Esophagus (tissue), 2 donors: ENCODE data around the gene SEMA4D. TPM values are rescaled to one million over a fixed set of nuclear protein-coding genes. Genes with fewer than 3 reads are reported as not detected.
"Not testable (repeated sequence)": the region's sequence is repeated elsewhere in the genome, so short reads cannot be mapped to it uniquely, and the experiment has no call there.

ENCODE experiments used
- H3K27ac ChIP-seq, 2 donors: one replicate each; pipeline ENCODE4 v1.5.1; 2013; ENCODE audit warnings: low read depth in 2 of 2, mild to moderate bottlenecking in 2 of 2, inconsistent platforms in 1 of 2, low read length in 1 of 2, moderate library complexity in 1 of 2
- H3K27me3 ChIP-seq, 2 donors: one replicate each; pipeline ENCODE4 v1.6.1; 2013; ENCODE audit warnings: low read length in 2 of 2, control low read depth in 1 of 2, mild to moderate bottlenecking in 1 of 2; ENCODE audit not compliant: insufficient read depth in 2 of 2, control insufficient read depth in 1 of 2
- H3K36me3 ChIP-seq, 2 donors: one replicate each; pipeline ENCODE4 v1.6.1; 2013; ENCODE audit warnings: low read length in 1 of 2; ENCODE audit not compliant: control insufficient read depth in 2 of 2, insufficient read depth in 2 of 2
- H3K4me1 ChIP-seq, 2 donors: one replicate each; pipeline ENCODE4 v1.6.1; 2013; ENCODE audit warnings: low read length in 1 of 2; ENCODE audit not compliant: control insufficient read depth in 2 of 2, insufficient read depth in 2 of 2
- H3K4me3 ChIP-seq, 2 donors: one replicate each; pipeline ENCODE4 v1.5.1; 2013; ENCODE audit warnings: low read length in 2 of 2, mild to moderate bottlenecking in 2 of 2, low read depth in 1 of 2, moderate library complexity in 1 of 2
- H3K9me3 ChIP-seq, 2 donors: one replicate each; pipeline ENCODE4 v1.6.1; 2013; ENCODE audit warnings: mild to moderate bottlenecking in 2 of 2, low read depth in 1 of 2, low read length in 1 of 2, moderate library complexity in 1 of 2; ENCODE audit not compliant: control insufficient read depth in 2 of 2, insufficient read depth in 1 of 2
- WGBS, 2 donors: extraction: QIAGEN DNeasy Blood & Tissue Kit; methylation state at CpG; one replicate each; pipeline ENCODE4 v1.1.7; 2013; 5-methylcytosine and 5-hydroxymethylcytosine counted together
- polyA plus RNA-seq, 2 donors: library from polyadenylated mRNA; stranded (reverse); fragments of 200-250 nt; gene quantifications; one replicate each; pipeline ENCODE4 v1.2.3, GENCODE V29; 2013
- donor health status: healthy with polysubstance abuse.
- donor health status: Bipolar disorder and iron deficiency.

SEMA4D gene
- polyA plus RNA-seq, 2 donors: 17.1 to 33.4 TPM

DNA sequence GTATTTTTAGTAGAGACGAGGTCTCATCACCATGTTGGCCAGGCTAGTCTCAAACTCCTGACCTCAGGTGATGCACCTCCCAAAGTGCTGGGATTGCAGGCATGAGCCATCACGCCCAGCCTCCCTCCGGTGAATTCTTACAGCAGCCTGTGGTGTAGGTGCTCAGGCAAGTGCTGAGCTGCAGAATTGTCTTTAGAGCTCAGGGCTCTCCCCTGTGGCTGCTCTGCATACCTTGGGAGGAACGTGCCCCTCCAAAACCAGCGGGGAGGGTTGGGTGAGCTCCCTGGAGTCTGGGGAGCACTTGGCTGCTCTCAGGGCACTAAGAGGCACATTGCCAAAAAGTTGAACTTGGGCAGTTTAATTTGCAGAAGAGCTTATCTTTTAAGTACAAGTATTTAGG, 150.3 kb downstream of the SEMA4D start:
- Histone ChIP-seq H3K27ac (no peak overlapping the region), H3K36me3 (peaks cover 42 to 57% of the 10 kb centered on the region in 2 donors), H3K9me3 (no peaks in the 10 kb centered on the region), H3K4me1 (no peaks in the 10 kb centered on the region), H3K4me3 (no peak overlapping the region), H3K27me3 (no peaks in the 10 kb centered on the region)
- WGBS, 2 donors: 73 to 85% methylated on average over 5 of the region's 5 CpGs

DNA sequence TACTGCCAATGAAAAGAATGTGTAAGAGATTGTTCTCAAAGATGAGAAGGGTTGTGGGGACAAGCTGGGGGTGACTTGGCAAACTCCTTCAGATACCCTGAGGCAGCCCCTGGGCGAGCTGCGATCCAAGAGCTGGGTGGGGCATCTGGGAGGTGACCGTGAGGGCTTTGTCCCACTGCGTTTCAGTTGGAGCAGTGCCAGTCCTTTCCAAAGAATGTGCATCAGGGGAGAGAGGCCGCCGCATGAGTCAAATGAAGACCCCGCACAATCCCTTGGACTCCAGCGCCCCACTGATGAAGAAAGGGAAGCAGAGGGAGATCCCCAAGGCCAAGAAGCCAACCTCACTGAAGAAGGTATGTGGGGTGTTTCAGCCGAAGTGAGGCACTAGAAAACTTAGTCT, 151.2 kb downstream of the SEMA4D start:
- H3K27me3 ChIP-seq: no peaks in the 10 kb centered on the region

DNA sequence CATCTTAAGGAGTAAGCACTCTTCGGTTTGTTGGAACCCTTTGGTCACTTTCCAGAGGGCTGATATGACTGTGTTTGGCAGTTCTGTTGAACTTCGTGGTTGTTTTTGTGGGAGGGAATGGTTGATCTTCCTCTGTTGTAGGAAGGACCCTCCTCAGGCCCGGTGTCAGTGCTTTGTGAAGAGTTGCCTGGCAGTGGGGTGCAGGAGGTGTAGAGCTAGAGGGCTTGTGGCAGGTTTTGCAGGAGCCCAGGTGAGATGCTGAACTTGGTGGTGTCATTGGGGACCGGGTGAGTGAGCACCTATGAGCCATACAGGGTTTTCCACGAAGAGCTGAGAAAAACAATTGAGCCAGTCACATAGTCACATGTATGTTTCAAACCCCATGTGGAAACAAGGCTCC, 152.4 kb downstream of the SEMA4D start:
- H3K9me3 ChIP-seq: no peaks in the 10 kb centered on the region
- no peaks in the 10 kb centered on the region for H3K4me1 ChIP-seq
- no peak overlapping the region for H3K4me3 ChIP-seq
- 97 to 98% methylated on average over 5 of the region's 5 CpGs for WGBS, 2 donors
- no peaks in the 10 kb centered on the region for H3K27me3 ChIP-seq
- H3K27ac ChIP-seq: no peak overlapping the region
- peaks cover 26 to 48% of the 10 kb centered on the region in 2 donors for H3K36me3 ChIP-seq

More for the DNA sequence above, 151.2 kb downstream of the SEMA4D start:
- no peaks in the 10 kb centered on the region for H3K9me3 ChIP-seq
- 78 to 81% methylated on average over 9 of the region's 9 CpGs for WGBS, 2 donors
- H3K4me1 ChIP-seq: no peaks in the 10 kb centered on the region
- no peak overlapping the region for H3K27ac ChIP-seq
- H3K4me3 ChIP-seq: no peak overlapping the region
- peaks cover 38 to 58% of the 10 kb centered on the region in 2 donors for H3K36me3 ChIP-seq

DNA sequence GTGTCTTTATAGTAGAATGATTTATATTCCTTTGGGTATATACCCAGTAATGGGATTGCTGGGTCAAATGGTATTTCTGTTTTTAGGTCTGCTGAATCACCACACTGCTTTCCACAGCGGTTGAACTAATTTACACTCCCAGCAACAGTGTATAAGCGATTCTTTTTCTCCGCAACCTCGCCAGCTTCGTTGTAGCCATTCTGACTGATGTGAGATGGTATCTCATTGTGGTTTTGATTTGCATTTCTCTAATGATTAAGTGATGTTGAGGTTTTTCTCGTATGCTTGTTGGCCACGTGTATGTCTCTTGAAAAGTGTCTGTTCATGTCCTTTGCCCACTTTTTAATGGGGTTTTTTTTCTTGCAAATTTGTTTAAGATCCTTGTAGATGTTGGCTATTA, 154.1 kb downstream of the SEMA4D start:
- WGBS, 2 donors: 89 to 91% methylated on average over 7 of the region's 7 CpGs
- H3K4me1 ChIP-seq, H3K27ac ChIP-seq, H3K9me3 ChIP-seq, H3K4me3 ChIP-seq, H3K27me3 ChIP-seq: not testable (repeated sequence)
- H3K36me3 ChIP-seq: peaks cover 22 to 39% of the 10 kb centered on the region in 2 donors

DNA sequence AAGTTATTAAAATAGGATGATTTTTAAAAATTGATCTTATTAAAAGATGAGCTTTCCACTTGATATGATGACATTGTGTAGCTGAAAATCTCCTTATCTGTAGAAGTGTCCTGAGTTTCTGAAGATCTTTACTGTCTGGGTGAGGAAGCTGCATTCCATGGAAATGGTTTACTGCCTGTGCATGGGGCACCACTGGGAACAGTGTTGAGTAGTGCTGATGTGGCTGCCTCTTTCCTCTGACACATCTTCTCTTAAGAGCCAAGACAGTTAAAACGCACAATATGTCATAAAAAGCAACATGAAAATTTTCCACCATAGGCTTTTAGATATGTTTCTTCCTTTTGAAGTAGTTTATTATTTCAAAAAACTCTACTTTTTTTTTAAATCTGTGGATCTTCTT, 155.0 kb downstream of the SEMA4D start:
- no peaks in the 10 kb centered on the region for H3K9me3 ChIP-seq
- no peaks in the 10 kb centered on the region for H3K4me1 ChIP-seq
- H3K36me3 ChIP-seq: peaks cover 19 to 32% of the 10 kb centered on the region in 2 donors
- H3K4me3 ChIP-seq: no peak overlapping the region
- H3K27me3 ChIP-seq: no peaks in the 10 kb centered on the region
- no peak overlapping the region for H3K27ac ChIP-seq
- WGBS, 2 donors: 100% methylated on average over 1 of the region's 1 CpG

DNA sequence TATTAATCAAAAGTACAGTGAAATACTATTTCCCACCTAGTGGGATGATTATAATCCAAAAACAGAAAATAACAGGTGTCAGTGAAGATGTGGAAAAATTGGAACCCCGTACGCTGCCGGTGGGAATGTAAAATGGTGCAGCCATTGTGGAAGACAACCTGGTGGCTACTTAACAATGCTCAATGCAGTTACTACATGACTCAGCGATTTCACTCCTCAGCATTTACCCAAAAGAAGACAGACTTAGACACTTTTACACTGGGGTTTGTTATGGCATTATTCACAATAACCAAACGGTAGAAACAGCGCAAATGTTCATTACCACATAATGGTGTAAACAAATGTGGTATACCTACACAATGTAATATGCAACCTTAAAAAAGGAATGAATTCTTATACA, 155.7 kb downstream of the SEMA4D start:
- Histone ChIP-seq H3K9me3 (no peaks in the 10 kb centered on the region), H3K27ac (no peak overlapping the region), H3K4me1 (no peaks in the 10 kb centered on the region), H3K4me3 (no peak overlapping the region), H3K27me3 (no peaks in the 10 kb centered on the region), H3K36me3 (peaks cover 18 to 32% of the 10 kb centered on the region in 2 donors)
- WGBS, 2 donors: 96 to 97% methylated on average over 6 of the region's 6 CpGs

DNA sequence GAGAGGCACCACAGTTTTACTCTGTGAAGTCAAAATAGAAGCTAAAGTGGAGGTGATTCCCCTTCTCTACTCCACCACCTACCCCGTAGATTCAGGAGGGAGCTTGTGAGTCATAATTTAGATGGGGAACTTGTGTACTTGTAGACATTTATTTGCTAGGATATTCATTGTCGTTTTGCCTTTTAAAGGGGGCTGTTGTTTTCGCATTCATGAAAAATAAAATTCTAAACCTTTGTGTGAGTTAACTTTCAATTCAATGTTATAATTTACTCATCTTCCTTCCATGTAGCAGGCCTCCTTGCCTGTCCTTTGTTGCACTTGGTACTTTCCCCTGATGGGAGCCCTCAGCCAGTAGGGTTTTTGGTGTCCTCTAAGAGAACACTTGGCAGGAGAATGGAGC, 157.6 kb downstream of the SEMA4D start:
- H3K9me3 ChIP-seq: no peaks in the 10 kb centered on the region
- H3K27me3 ChIP-seq: no peaks in the 10 kb centered on the region
- H3K4me3 ChIP-seq: no peak overlapping the region
- 72 to 89% methylated on average over 3 of the region's 3 CpGs for WGBS, 2 donors
- H3K36me3 ChIP-seq: peaks cover 4 to 21% of the 10 kb centered on the region in 2 donors
- H3K4me1 ChIP-seq: no peaks in the 10 kb centered on the region
- H3K27ac ChIP-seq: no peak overlapping the region

DNA sequence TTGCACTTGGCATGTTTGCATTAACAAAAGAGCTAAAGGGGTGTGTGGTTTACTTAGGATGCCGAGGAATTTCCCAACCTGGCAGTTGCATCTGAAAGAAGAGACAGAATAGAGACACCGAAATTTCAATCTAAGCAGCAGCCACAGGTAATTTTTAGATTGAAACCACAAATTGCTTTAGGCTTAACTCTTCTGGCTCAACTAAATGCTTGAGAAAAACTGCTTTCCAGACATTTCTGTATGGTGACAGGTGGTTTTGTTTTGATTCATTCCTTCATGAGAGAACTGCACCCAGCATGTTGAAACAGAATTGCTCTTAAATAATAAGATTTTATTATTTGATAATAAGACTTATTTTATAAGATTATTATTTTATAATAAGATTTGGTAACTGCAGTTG, 158.1 kb downstream of the SEMA4D start:
- H3K4me1 ChIP-seq: no peaks in the 10 kb centered on the region
- no peaks in the 10 kb centered on the region for H3K27me3 ChIP-seq
- no peak overlapping the region for H3K27ac ChIP-seq
- H3K4me3 ChIP-seq: no peak overlapping the region
- peaks cover 3 to 19% of the 10 kb centered on the region in 2 donors for H3K36me3 ChIP-seq
- 51 to 58% methylated on average over 2 of the region's 2 CpGs for WGBS, 2 donors
- H3K9me3 ChIP-seq: no peaks in the 10 kb centered on the region

DNA sequence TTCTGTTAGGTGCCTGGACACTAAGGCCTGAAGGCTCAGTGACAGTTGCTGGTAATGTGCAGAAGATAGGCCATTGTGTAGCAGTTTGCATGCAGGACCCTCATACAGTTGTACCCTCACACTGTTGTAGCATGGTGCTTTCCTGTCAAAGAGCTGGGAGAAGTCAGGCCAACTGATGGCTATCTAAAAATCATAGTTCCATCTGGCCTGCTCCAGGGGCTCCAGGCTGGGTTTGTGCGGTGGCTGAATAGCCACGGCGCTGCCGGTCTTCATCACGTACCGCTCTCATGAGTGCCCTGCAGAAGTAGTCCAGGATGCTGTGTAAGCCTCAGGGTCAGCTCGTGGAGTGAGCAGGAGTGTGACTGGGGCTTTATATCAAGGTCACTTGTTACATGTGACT, 167.4 kb downstream of the SEMA4D start:
- Histone ChIP-seq H3K27ac (no peak overlapping the region), H3K4me1 (no peaks in the 10 kb centered on the region), H3K27me3 (no peaks in the 10 kb centered on the region), H3K9me3 (no peaks in the 10 kb centered on the region), H3K4me3 (no peak overlapping the region), H3K36me3 (peaks cover 14 to 19% of the 10 kb centered on the region in 2 donors)
- WGBS, 2 donors: 95% methylated on average over 7 of the region's 7 CpGs

DNA sequence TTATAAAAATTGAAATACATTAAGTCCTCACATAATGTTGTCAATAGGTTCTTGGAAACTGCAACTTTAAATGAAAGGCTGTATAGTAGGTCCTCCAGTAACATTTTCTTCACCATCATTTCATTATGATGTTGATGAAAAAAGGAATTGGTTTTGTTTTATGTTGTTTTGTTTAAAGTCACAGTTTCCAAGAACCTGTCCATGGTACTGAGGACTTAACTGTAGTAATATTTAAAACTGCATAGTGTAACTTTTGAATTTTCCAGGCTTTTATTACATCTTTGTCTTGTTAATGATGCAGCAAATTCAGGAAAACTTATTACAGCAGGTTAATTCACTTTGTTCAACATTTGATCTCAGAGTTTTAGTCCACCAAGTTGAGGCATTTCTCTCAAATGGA, 168.0 kb downstream of the SEMA4D start:
- Histone ChIP-seq H3K27ac (no peak overlapping the region), H3K9me3 (no peaks in the 10 kb centered on the region), H3K4me1 (no peaks in the 10 kb centered on the region), H3K4me3 (no peak overlapping the region), H3K27me3 (no peaks in the 10 kb centered on the region), H3K36me3 (peaks cover 14 to 16% of the 10 kb centered on the region in 2 donors)
